ENCODE measurements around the gene DZIP3. TPM values are rescaled to one million over a fixed set of nuclear protein-coding genes. Genes with fewer than 3 reads are reported as not detected.

Gene DZIP3, protein sequence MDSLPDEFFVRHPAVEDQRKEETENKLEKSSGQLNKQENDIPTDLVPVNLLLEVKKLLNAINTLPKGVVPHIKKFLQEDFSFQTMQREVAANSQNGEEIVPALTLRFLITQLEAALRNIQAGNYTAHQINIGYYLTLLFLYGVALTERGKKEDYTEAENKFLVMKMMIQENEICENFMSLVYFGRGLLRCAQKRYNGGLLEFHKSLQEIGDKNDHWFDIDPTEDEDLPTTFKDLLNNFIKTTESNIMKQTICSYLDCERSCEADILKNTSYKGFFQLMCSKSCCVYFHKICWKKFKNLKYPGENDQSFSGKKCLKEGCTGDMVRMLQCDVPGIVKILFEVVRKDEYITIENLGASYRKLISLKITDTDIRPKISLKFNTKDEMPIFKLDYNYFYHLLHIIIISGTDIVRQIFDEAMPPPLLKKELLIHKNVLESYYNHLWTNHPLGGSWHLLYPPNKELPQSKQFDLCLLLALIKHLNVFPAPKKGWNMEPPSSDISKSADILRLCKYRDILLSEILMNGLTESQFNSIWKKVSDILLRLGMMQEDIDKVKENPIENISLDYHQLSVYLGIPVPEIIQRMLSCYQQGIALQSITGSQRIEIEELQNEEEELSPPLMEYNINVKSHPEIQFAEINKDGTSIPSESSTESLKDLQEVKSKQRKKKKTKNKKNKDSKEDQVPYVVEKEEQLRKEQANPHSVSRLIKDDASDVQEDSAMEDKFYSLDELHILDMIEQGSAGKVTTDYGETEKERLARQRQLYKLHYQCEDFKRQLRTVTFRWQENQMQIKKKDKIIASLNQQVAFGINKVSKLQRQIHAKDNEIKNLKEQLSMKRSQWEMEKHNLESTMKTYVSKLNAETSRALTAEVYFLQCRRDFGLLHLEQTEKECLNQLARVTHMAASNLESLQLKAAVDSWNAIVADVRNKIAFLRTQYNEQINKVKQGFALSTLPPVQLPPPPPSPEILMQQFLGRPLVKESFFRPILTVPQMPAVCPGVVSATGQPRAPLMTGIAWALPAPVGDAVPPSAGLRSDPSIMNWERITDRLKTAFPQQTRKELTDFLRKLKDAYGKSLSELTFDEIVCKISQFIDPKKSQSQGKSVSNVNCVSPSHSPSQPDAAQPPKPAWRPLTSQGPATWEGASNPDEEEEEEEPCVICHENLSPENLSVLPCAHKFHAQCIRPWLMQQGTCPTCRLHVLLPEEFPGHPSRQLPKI
- 10 to 100 TPM; 11.8 to 19.5 TPM for total RNA-seq
- long read RNA-seq, donor 1, full-length matches to known transcripts, result 1 of 4 reads
- long read RNA-seq, donor 1, partial matches to known transcripts, result 3 of 4 reads
- long read RNA-seq, donor 1, other reads (novel, unspliced or antisense), result 0 of 4 reads
- long read RNA-seq, donor 2, partial matches to known transcripts, result 8 of 13 reads
- long read RNA-seq, donor 2, other reads (novel, unspliced or antisense), result 3 of 13 reads

DNA sequence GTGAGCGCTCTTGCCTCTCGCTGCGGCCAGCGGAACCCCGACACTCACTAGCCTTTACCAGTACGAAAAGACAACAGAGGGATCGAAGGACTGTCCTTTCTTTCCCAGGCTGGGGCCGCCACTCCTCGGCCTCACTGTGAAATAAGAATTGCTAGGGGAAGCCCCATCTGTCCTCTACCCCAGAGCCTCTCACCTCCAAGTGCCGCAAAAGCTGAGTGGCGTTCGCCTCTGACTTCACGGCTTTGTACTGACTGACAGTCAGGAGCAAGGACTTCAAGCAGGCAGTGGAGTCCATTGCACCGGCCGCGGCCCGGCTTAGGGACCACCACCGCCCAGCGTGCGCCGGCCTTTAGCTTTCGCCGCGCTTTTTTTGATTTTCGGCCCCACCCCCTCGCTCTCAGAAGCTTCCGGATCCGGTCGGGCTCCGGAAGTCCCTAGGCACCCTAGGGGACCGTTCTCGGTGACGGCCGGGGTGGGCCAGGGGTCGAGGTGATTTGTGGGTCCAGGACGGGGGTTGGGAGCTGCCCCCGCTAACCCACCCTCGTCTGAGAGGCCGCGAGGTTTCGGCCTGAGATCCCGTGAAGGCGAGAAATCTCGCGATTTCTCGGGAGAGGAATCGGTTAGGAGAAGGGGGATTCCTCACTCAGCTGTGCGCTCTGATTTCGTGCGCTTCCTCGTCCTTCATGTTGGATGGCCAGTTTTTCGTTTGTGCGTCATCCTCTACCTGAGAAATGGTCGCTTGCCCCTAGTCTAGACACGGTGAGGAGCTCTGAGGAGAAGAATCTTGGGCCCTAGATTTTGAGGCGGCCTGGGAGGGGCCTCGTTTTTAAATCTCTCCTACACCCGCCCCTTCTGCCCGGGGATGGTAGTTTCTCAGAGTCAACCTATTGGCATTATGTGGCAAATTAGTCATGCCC, at the start of gene DZIP3, which contains the start of gene CIP2A:
Gene DZIP3 (plus strand): TSS at position 642 of the 917 bp plus-strand sequence. CDS start 15,685 bp downstream, outside the sequence.
Gene CIP2A (minus strand): TSS at position 358 of the 917 bp plus-strand sequence. CDS start 63 bp downstream, at position 295.
- intact Hi-C loops (cut with DNase I), result no loop called here
- DNase-seq (ENCODE audit: low spot score), result peak; percentile 97

DNA sequence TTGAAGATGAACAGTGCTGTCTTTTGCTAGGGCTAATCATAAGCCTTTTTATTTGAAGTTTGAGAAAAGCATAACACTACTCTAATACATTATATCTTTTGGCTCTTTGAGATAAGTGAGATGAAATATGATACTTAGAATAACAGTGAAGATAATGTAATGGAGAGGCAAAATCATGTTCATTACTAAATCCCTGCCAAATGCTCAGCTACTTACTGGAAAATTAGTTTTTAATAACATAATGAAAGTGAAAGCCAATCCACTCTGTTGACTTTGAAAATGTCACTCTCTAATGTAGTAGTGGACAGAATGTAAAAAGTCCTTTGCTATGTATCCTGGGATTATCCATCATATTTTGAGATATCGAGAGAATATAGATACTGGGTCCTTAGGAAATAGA, 43.3 kb upstream of the DZIP3 start:
- DNase-seq (ENCODE audit: low spot score), result no peak
- intact Hi-C loops (cut with DNase I), result no loop called here

DNA sequence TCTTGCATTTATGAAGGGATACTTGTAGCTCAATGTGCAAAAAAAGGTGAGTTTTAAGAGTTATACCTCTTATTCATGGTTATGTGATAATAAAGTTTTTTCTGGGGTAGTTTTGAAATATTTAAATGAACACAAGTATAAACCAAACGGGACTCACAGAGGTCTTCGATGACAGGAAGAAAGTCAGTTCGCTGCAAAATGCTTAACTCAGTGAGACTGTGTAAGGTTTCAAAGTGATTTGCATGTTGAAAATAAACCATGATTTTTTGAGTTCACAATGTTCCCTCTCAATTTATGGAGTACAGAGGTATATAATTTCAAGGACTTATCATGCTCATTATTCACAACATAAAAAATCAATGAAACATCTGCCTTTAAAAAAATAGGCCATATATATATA, 42.8 kb upstream of the DZIP3 start:
- intact Hi-C loops (cut with DNase I), result no loop called here
- DNase-seq (ENCODE audit: low spot score), result no peak

DNA sequence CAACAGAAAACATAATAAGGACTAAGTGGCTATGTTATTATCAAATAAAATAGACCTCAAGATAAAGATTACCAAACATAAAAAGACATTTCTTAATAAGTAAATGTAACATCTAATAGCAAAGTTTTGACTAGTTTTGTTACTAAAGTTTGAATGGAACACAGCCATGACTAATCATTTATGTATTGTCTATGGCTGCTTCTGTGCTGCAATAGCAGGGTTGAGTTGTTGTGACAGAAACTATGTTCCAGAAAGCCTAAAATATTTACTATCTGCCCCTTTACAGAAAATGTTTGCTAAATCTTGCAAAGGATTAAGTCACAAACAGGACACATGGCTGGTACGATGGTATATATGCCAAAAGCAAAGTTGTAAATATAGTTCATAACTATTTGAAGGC, 41.2 kb upstream of the DZIP3 start:
- DNase-seq (ENCODE audit: low spot score), result no peak
- intact Hi-C loops (cut with DNase I), result no loop called here

DNA sequence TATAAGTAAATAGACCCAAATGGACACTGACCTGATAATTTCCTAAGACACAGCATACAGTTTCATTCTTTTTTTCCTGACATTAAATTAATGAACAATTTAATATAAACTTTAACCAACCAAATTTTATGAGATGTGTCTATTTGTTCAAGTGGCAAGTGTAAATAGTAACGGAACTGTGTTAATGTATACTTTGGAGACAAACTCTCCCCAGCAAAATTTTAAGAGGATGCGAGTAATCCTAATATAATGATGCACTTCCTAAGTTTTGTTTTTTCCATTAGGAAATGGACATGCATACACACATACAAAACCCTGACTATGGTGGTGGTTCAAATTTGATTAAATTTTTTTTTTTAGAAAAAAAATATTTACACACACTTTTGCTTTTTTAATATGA, 40.6 kb upstream of the DZIP3 start:
- DNase-seq (ENCODE audit: low spot score), result no peak
- intact Hi-C loops (cut with DNase I), result no loop called here

DNA sequence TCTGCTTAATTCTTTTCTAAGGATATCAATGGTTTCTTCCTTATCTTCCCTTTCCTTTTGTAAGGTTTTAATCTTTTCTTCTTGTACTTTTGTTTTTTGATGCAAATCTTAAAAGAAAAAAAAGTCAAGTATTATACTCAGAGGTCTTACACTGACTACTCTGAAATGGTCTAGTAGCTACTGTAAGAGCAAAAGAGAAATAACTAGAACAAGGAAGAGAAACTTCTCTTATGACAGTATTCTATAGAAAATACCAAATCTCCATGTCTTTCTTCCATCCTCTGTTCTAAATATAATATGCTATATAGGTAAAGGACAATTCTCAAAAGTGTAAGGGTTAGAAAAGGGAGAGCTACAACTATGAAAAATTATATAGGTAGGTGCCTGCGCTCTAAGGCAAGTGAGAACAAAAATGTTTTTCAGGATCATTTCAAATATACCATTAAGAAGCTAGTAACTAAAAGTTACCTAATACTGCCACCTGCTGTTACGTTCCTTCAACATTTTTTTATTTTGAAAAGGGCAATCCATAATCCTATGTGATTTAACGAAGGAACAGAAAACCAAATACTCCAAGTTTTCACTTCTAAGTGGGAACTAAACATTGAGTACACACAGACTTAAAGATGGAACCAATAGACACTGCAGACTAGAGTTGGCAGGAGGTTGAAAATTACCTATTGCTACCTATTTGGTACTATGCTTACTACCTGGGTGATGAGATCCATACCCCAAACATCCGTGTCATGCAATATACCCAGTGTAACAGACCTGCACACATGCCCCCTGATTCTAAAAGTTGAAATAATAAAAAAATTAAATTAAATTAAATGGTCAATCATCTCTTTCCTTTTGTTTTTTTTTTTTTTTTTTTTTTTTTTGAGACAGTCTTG, 37.0 kb upstream of the DZIP3 start:
- DNase-seq (ENCODE audit: low spot score), result no peak
- intact Hi-C loops (cut with DNase I), result loop anchor here (2.0 to 5.0 kb wide), 2 partner anchors 60 to 62 kb away; no protein-coding TSS in a partner anchor

DNA sequence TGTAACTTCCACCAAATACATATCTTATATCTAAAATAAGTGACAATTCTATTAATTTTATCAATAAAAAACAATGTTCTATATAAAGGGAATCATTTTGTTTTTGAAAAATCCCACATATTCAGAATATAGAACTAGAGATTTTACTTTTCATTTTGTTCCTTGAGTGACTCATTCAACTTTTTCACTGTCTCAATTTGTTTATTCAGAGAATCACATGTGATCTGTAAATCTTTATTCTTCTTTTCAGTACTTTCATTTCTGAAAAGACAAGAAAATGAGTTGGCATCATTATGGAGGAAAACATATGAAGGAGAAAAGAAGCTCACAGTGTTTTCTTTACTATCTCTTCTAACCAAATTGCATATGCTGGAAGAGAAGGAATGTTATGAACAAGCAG, 35.3 kb upstream of the DZIP3 start:
- intact Hi-C loops (cut with DNase I), result loop anchor here in 1 of 2 donors (5.0 kb wide), 1 partner anchor 62 kb away; no protein-coding TSS in a partner anchor
- no peak for DNase-seq (ENCODE audit: low spot score)

DNA sequence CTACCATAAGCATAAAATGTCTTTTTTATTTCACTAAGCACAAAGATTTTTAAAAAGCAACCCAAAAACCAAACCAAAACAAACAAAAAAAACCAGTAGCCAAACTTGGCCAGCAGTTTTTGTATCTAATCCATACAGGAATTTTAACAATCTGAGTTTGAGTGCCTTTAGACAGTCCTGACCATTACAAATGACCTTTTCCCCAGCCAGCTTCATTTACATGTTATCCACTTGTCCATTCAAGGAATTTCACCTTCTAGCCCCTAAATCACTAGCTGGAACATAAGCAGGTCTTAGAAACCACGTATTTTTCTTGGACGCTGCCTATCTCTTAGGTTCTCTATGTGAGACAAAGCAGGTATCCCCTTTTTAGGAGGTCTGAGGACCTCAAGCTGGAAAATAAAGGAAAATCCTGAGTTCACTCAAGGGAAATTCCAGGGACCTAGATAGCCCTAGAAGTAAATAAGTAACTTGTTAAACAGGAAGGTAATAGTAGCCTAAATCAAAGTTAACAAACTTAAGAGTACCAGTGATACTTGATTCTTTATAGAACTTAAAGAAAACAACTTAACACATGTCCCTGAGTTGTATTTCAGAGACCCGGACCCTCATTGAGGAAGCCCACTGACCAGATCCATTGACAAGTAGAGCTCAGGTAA, 34.5 kb upstream of the DZIP3 start:
- intact Hi-C loops (cut with DNase I), result loop anchor here in 1 of 2 donors (5.0 kb wide), 1 partner anchor 63 kb away; no protein-coding TSS in a partner anchor
- no peak for DNase-seq (ENCODE audit: low spot score)

DNA sequence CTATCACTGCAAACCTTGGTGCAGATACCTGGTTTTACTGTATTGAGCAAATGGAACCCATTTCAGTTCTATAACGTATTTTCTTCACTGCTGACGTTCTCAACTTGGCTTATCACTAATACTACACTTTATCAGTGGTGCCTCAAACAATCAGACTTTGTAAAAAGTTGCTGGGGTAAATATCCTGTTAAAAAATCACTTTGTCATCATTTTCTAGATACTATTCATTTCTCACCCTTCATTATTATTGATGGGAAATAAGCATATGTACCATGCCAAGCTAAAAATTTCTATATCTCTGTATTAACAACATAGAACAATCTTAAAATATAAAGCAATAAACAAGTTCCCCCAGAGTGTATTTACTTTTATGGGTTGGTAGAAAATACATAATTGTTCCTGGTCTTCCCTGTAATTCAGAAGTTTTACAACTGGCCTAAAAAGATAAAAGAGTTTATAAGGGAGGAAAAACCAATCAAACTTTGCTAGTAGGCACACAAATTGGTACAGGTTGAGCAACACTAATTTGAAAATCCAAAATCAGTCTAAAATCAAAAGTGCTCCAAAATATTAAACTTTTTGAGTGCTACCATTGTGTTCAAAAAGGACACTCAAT, 33.4 kb upstream of the DZIP3 start:
- no peak for DNase-seq (ENCODE audit: low spot score)
- intact Hi-C loops (cut with DNase I), result no loop called here

DNA sequence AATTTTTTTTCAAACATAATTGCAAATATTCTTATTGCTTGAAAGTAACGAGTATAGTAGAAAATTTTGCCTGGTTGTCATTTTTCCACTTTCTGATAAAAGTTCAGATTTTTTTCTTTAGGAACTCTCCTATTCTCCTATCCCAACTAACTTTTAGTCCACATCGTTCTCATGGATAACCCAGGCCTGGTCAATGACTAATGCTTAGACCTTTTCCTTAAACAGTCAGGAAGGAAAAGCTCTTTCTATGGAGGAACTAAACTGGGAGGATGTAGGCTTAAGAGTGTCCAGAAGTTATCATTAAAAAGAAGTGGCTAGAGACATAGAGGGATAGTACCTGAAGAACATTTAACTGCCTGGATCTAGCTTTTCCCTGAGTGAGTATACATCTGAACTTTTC, 27.0 kb upstream of the DZIP3 start:
- intact Hi-C loops (cut with DNase I), result no loop called here
- DNase-seq (ENCODE audit: low spot score), result no peak

DNA sequence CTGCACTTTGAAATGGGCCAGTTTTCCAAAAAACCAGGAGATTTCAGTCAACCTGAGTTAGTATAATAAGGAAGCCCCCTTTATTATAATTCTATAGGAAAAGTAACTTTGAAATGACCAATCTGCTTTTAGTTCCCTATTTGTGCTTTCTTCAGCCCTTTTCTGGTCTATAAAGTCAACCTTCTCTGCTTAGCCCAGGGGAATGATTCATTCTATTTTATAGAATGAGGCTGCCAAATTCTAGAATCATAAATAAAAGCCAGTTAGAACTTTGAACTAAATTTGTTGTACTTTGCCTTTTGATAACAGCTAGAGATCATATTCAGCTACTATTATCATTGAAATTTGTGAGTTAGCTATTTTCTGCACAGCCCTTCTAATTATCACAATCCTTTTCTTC, 25.0 kb upstream of the DZIP3 start:
- intact Hi-C loops (cut with DNase I), result no loop called here
- no peak for DNase-seq (ENCODE audit: low spot score)

DNA sequence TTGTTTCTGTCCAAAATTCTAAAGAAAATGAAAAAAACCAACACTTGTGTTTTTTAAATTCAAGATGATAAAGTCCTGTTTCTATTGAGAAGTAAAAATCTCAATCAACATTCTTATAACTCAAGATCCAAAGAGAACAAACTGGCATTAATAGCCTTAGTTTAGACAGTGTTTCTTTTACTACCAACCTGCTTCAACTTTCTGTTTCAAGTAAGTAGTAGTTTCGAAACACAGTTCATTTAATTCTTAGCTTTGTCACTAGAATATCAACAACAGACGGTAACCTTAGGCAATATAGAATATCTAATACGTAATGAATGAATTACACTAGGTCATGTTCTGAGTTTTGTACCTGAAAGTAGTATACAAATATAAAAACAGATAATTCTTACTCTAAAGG, 24.0 kb upstream of the DZIP3 start:
- no peak for DNase-seq (ENCODE audit: low spot score)
- intact Hi-C loops (cut with DNase I), result no loop called here

DNA sequence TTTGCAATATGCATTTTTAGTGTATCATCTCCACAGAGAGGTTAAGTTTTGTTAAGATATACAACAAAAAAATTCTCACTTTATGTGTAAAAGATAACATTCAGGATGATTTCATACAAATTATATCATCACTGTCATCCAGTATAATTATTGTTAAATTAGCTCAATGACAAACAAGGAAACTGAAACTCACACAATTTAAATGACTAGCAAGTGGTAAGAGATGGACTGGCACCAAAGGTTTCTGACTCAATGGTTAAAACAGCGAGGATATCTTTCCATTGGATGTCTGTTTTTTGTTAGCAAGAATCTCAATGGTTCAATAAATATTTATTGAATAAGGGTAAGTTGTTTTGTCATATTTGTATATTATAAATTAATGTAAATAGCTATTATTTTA, 22.9 kb upstream of the DZIP3 start:
- intact Hi-C loops (cut with DNase I), result no loop called here
- DNase-seq (ENCODE audit: low spot score), result no peak

DNA sequence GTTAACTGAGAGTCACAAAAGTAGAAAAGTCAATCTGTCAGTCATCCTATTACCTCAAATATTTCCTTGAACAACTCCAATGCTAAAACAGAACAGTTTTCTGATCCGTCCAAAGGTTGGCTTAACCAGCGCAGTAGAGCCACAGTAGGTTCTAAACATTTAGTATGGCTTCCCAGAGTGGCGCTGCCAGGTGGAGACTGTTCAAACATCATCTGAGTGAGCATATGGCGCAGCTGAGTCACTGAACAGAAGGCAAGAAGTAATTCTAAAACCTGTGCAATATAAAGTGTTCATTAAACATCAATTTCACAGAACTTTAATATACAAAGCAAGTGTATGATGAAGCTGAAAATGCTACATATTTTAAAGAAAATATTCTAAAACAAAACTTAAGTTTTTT, 20.2 kb upstream of the DZIP3 start:
- intact Hi-C loops (cut with DNase I), result no loop called here
- no peak for DNase-seq (ENCODE audit: low spot score)

DNA sequence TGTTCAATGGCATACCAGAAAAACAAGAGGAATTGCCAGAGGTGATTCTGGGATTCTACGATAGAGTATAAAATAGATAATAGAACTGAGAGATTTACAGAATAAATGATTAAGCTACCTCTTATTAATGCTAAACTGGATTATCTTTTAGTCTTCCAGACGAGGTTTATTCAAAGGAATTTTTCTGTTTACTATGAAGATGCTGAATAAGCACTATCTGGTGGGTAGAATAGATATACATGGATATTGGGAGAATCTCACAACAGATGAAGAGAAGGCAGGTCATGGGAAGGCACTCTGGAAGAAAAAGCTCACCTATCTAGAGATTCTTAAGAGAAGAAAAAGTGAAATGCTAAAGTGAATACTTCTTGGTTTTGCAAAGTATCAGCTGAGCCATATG, 11.5 kb upstream of the DZIP3 start:
- intact Hi-C loops (cut with DNase I), result no loop called here

DNA sequence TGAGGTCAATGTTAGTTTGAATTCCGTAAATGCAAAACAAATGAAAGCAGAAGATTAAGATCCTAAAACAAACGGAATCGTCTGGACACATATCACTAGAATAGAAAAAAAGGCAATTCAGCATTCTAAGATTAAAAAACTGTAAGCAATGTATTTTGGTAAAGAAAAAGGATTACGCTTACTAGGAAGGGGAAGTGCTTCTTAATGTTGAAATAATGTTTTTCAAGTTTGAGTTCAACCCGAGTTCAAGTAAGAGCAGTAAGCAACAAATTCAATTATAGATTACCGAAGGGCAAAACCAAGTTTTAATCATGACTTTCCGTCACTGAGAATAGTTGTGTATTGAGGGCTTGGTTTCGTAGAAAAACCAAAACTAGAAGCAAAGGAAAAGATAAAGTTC, 921 bp upstream of the DZIP3 start:
- DNase-seq (ENCODE audit: low spot score), result no peak
- intact Hi-C loops (cut with DNase I), result no loop called here

More for the DNA sequence above, 11.5 kb upstream of the DZIP3 start:
- no peak for DNase-seq (ENCODE audit: low spot score)
